ENCODE data around the gene ZEB2. TPM values are rescaled to one million over a fixed set of nuclear protein-coding genes. Genes with fewer than 3 reads are reported as not detected.

The ZEB2 gene
- total and polyA plus RNA-seq, 4 donors, result 7.6 to 39.6 (median 22.2) TPM

- TF ChIP-seq, protein P1, sequence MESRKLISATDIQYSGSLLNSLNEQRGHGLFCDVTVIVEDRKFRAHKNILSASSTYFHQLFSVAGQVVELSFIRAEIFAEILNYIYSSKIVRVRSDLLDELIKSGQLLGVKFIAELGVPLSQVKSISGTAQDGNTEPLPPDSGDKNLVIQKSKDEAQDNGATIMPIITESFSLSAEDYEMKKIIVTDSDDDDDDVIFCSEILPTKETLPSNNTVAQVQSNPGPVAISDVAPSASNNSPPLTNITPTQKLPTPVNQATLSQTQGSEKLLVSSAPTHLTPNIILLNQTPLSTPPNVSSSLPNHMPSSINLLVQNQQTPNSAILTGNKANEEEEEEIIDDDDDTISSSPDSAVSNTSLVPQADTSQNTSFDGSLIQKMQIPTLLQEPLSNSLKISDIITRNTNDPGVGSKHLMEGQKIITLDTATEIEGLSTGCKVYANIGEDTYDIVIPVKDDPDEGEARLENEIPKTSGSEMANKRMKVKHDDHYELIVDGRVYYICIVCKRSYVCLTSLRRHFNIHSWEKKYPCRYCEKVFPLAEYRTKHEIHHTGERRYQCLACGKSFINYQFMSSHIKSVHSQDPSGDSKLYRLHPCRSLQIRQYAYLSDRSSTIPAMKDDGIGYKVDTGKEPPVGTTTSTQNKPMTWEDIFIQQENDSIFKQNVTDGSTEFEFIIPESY (IDR thresholded peaks at IDR 0.05), result no peak
- no peak for TF ChIP-seq HNF4G (IDR thresholded peaks at IDR 0.05)
- TF ChIP-seq, protein P2, sequence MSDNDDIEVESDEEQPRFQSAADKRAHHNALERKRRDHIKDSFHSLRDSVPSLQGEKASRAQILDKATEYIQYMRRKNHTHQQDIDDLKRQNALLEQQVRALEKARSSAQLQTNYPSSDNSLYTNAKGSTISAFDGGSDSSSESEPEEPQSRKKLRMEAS (IDR thresholded peaks at IDR 0.05), result no peak
- no peak for TF ChIP-seq NR2F2 (IDR thresholded peaks at IDR 0.05)
- no peak for TF ChIP-seq FOXA2 (IDR thresholded peaks at IDR 0.05)
- no peak for TF ChIP-seq EGR1 (IDR thresholded peaks at IDR 0.05; ENCODE audit: low read depth in 2 of 2)
- no peak for TF ChIP-seq RXRA (IDR thresholded peaks at IDR 0.05)
- no peak for TF ChIP-seq SP1 (IDR thresholded peaks at IDR 0.05)
Observed at GRCh38 chr2:144461308-144461766, 58.6 kb downstream of the ZEB2 start (continued).

GRCh38 chr2:144460727-144461307 lies 59.1 kb downstream of the ZEB2 start:
- Histone ChIP-seq H3K4me1 (ENCODE audit: control insufficient read depth in 4 of 4, insufficient read depth in 4 of 4, low read length in 3 of 4) (no peaks in the 10 kb centered on the region), H3K9ac (ENCODE audit: low read depth in 1 of 2, low read length in 2 of 2) (no peak overlapping the region), H3K4me3 (ENCODE audit: low read depth in 1 of 3, low read length in 3 of 3) (no peak overlapping the region), H3K27ac (ENCODE audit: low read depth in 1 of 2, low read length in 2 of 2) (no peak overlapping the region), H3K27me3 (ENCODE audit: control insufficient read depth in 4 of 4, insufficient read depth in 4 of 4, low read length in 3 of 4) (no peaks in the 10 kb centered on the region), H3K36me3 (ENCODE audit: control insufficient read depth in 4 of 4, insufficient read depth in 3 of 4, low read depth in 1 of 4, low read length in 3 of 4) (no peaks in the 10 kb centered on the region), H3K9me3 (ENCODE audit: control insufficient read depth in 4 of 4, low read length in 3 of 4) (no peaks in the 10 kb centered on the region)
- DNase-seq (ENCODE audit: low spot score), result no peak
- WGBS, result 89% methylated on average over 6 of the region's 6 CpGs
- no peak for TF ChIP-seq JUND (IDR thresholded peaks at IDR 0.05)

DNA sequence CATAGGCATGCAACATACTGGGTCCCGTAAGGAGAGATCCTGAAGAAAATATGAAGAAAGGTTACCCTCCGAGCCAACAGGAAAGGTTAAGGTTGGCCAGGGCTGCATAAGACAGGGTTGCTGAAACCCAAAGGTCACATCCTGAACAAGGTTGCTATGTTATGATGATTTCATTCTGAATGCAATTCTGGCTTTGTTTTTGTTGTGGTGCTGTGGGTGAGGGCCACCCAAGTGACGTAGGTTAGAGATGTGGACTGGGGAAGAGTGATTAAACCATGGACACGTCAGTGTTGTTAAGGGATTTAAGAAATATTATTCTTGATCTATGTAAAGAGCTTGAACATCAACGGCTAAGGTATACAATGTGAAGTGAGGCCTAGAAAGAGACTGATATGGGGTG lies 60.0 kb downstream of the ZEB2 start:
- H3K36me3 ChIP-seq (ENCODE audit: control insufficient read depth in 4 of 4, insufficient read depth in 3 of 4, low read depth in 1 of 4, low read length in 3 of 4), result no peaks in the 10 kb centered on the region
- peak overlapping the region; percentile 6 to 50 for H3K27ac ChIP-seq (ENCODE audit: low read depth in 1 of 2, low read length in 2 of 2)
- no peaks in the 10 kb centered on the region for H3K27me3 ChIP-seq (ENCODE audit: control insufficient read depth in 4 of 4, insufficient read depth in 4 of 4, low read length in 3 of 4)
- no peaks in the 10 kb centered on the region for H3K9me3 ChIP-seq (ENCODE audit: control insufficient read depth in 4 of 4, low read length in 3 of 4)
- DNase-seq (ENCODE audit: low spot score), result no peak
- no peak overlapping the region for H3K9ac ChIP-seq (ENCODE audit: low read depth in 1 of 2, low read length in 2 of 2)
- no peak overlapping the region for H3K4me3 ChIP-seq (ENCODE audit: low read depth in 1 of 3, low read length in 3 of 3)
- TF ChIP-seq JUND (IDR thresholded peaks at IDR 0.05) (no peak), NR2F2 (IDR thresholded peaks at IDR 0.05) (peak; percentile 84), TAF1 (conservative IDR thresholded peaks at IDR 0.05) (no peak)
- TF ChIP-seq, protein P1 (IDR thresholded peaks at IDR 0.05), result no peak
- TF ChIP-seq, protein P3, sequence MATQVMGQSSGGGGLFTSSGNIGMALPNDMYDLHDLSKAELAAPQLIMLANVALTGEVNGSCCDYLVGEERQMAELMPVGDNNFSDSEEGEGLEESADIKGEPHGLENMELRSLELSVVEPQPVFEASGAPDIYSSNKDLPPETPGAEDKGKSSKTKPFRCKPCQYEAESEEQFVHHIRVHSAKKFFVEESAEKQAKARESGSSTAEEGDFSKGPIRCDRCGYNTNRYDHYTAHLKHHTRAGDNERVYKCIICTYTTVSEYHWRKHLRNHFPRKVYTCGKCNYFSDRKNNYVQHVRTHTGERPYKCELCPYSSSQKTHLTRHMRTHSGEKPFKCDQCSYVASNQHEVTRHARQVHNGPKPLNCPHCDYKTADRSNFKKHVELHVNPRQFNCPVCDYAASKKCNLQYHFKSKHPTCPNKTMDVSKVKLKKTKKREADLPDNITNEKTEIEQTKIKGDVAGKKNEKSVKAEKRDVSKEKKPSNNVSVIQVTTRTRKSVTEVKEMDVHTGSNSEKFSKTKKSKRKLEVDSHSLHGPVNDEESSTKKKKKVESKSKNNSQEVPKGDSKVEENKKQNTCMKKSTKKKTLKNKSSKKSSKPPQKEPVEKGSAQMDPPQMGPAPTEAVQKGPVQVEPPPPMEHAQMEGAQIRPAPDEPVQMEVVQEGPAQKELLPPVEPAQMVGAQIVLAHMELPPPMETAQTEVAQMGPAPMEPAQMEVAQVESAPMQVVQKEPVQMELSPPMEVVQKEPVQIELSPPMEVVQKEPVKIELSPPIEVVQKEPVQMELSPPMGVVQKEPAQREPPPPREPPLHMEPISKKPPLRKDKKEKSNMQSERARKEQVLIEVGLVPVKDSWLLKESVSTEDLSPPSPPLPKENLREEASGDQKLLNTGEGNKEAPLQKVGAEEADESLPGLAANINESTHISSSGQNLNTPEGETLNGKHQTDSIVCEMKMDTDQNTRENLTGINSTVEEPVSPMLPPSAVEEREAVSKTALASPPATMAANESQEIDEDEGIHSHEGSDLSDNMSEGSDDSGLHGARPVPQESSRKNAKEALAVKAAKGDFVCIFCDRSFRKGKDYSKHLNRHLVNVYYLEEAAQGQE (IDR thresholded peaks at IDR 0.05), result no peak
- peaks cover 0 to 2% (median 0%) of the 10 kb centered on the region in 4 donors for H3K4me1 ChIP-seq (ENCODE audit: control insufficient read depth in 4 of 4, insufficient read depth in 4 of 4, low read length in 3 of 4)
- 61% methylated on average over 5 of the region's 5 CpGs for WGBS
